DOHH2 (cell line): ENCODE data around the gene EIF4B.

ENCODE experiments used
- EZH2phosphoT487 ChIP-seq: fragments of 200-600 bp; sonication (generic); IDR thresholded peaks from 2 replicates; pipeline ENCODE4 v1.6.1; 2017; ENCODE audit warnings: borderline replicate concordance, mild to moderate bottlenecking, antibody characterized with exemption, low read length, moderate library complexity, mixed read lengths
- TF ChIP-seq, protein P1 (sequence below): fragments of 200-600 bp; sonication (generic); IDR thresholded peaks from one replicate; pipeline ENCODE4 v1.5.1; 2014; ENCODE audit warnings: antibody characterized with exemption, mild to moderate bottlenecking, low read depth, low read length; ENCODE audit not compliant: poor library complexity, severe bottlenecking

DNA sequence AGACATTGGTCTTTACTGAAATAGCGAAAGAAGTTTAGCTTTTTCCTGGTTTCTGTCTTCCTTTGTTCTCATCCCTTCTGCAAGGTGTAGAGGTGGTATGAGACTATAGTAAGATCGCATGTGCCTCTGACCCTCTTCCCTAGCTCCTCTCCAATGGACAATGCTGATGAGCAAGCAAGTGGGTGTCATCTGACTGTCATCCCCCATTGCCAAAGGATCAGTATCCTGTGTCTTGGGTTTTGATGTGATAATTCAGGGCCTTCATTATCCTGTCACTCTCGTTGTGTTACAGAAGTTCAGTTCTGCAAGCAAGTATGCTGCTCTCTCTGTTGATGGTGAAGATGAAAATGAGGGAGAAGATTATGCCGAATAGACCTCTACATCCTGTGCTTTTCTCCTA is 33.6 kb downstream of the EIF4B start:
- TF ChIP-seq, protein P1, sequence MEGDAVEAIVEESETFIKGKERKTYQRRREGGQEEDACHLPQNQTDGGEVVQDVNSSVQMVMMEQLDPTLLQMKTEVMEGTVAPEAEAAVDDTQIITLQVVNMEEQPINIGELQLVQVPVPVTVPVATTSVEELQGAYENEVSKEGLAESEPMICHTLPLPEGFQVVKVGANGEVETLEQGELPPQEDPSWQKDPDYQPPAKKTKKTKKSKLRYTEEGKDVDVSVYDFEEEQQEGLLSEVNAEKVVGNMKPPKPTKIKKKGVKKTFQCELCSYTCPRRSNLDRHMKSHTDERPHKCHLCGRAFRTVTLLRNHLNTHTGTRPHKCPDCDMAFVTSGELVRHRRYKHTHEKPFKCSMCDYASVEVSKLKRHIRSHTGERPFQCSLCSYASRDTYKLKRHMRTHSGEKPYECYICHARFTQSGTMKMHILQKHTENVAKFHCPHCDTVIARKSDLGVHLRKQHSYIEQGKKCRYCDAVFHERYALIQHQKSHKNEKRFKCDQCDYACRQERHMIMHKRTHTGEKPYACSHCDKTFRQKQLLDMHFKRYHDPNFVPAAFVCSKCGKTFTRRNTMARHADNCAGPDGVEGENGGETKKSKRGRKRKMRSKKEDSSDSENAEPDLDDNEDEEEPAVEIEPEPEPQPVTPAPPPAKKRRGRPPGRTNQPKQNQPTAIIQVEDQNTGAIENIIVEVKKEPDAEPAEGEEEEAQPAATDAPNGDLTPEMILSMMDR, result no peak
- no peak for TF ChIP-seq EZH2phosphoT487
